Renal pelvis (tissue), 4 donors: ENCODE measurements around the gene SCN3A. TPM values are rescaled to one million over a fixed set of nuclear protein-coding genes. Genes with fewer than 3 reads are reported as not detected.

Experiments used
- DNase-seq: peaks from one replicate; pipeline ENCODE4 v3.0.0-alpha.2; 2013
- polyA plus RNA-seq, 3 donors: library from polyadenylated mRNA; unstranded; fragments of 120-200 nt; gene quantifications; one replicate each; pipeline ENCODE4 v1.2.1, GENCODE V29; 2013; ENCODE audit not compliant: insufficient read length in 3 of 3

Gene SCN3A
- polyA plus RNA-seq, 3 donors = 0.44 to 0.56 (median 0.48) TPM

DNA sequence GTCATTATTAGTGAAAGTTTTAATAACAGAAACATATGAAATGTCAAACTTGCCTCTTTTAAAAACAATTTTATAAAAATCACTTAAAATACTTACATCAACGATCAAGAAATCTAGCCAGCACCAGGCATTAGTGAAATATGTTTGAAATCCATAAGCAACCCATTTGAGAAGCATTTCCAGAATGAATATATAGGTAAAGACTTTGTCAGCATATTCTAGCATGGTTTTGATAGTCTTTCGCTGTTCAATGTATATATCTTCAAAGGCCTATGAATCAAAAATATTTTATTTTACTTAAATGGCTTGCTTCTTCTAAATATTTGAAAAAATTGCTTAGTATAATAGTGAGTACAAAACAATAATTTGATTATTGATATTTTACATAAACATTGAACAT lies 91.1 kb downstream of the SCN3A start:
- no peak for DNase-seq

- no peak for DNase-seq
These were observed 91.7 kb downstream of the SCN3A start for GRCh38 chr2:165112133-165112573.

DNA sequence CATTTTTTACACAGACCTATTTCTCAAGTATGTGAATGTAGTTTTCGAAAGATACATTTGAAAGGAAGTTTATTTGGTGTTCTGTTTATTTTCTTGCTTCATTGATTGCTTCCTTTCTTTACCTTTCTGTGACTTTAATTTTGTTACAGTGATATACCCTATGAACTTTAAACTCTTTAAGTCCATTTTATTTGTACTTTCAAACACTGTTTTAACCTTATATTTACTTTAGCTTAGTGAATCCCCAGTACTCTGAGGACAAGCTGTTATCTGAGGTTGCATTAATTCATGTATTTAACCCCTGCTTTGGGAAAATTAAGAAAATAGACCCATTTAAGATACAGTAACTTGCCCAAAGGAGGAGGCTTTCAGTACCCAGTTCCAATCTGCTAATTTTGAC lies 93.5 kb downstream of the SCN3A start:
- DNase-seq = no peak

DNA sequence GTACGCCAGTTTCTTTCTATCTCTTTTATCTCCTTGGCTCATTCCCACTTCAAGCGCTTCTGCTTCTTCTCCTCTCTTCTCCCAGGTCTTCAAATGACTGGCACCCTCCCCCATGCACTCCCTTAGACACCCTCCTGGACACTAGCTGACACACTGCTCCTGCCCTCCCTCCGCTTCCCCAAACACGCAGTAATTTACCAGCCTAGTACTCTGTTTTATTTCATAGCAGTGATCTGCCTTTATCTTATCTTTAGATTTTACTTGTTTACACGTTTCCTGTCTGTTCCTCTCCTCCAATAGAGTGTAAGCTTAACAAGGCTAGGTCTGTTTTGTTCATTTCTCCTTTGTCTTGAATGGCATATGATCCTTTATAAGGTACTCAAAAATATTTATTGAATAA lies 93.9 kb downstream of the SCN3A start:
- no peak for DNase-seq

- DNase-seq = no peak
These were observed 97.9 kb downstream of the SCN3A start for GRCh38 chr2:165105926-165106325.

DNA sequence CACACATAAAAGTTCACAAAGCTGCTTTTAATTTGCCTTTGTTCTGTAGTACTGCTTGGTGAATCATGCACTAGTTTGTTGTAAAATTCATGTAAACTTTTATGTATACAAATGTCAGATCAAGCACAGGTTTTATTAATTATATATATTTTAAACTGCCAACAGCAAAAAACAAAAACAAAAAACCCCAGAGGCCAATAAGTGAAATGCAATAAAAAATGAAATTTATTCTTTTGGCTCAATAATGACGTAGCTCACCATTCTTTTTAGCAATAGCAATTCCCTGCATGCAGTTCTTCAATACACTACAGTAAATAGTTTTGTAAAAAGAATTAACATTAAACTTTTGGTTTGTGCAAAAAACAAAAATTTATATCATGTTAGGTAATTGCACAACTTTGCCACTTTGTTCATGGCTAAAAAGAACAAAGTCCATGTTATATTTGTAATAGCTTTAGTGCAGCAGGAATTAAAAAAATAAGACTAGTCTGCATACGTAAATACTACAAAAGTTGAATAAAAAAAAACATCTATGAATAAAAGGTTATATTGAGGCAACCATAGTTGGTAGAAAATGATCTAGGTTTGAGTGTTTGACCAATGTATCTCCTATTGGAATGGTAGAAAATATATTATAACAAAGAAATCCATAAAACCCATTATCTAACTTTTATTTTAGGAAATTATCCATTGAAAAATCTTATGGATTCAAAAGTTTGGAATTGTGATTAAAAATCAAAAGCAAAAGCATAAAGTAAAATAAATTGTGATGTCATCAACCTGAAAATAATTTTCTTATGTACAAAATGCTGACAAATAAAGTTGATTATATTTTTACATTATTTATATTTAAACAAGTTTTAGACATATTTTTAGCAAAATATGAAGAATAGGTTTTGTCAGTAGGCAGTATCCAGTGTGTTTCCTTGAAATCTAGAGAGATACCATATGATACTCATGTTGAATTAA lies 115.6 kb downstream of the SCN3A start:
- DNase-seq = no peak

DNA sequence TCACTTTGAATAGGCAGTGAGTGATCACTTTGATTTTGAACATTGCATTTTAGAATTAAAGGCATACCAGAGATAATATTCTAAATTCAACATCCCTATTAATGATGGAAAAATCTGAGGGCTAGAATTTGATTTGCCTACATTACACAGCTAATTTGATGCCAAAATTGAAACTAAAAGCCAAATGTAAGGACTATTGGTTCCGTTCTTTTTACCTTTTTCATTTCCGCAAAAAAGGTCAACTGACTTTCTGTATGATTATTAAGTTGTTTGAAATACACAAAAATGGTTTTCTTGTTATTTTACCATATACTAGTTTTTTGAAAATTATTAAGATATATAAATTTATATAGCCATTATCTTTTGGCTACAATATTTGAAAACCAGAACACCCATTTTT lies 117.5 kb downstream of the SCN3A start:
- no peak for DNase-seq

DNA sequence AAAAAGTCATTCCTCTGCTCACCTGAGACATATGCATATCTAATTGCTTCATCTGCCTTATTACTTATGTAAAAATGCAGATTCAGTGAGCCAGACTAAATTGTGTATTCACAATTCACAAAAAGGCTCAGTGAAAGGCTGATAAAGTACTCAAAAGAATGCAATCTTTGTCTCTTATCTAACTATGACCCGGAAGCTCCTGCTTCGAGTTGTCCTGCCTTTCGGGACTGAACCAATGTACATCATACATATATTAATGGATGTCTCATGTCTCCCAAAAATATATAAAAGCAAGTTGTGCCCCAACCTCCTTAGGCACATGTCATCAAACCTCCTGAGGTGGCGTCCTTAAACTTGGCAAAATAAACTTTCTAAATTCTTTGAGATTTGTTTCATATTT lies 120.5 kb downstream of the SCN3A start:
- no peak for DNase-seq

DNA sequence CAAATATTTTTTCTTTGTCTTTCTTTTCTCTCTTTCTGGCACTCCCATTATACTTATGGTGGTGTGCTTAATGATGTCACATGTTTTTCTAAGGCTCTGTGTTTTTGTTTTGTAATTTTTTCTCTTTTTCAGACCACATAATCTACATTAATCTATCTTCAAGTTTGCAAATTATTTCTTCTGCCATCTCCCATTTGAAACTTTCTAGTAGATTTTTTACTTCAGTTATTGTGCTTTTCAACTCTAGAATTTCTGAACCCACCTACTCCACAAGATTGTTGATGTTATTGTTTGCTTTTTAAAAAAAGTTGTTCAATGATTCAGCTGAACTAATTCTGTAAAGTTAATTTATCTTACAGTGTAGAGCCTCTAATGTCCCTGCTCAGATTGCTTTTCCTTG lies 121.4 kb downstream of the SCN3A start:
- DNase-seq = no peak

GRCh38 chr2:165081276-165081675 lies 122.6 kb downstream of the SCN3A start:
- no peak for DNase-seq

GRCh38 chr2:165079432-165079831 lies 124.4 kb downstream of the SCN3A start:
- no peak for DNase-seq

DNA sequence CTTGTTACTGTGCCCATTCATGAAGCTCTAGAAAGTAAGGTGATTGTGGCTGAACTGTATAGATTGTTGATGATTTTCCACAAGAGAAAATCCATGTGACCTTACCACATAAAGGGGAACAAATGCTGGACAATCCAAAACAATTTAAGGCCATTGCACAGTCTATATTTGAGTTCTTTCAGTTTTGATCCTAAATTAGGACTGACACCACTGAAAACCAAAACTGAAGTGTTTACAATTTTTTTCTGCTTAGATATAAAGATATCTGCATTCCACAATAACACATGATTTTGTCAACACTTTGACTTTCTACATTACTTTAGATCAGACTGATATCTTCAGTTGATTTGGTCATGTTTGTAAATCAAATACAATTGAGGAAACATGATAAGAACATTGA lies 124.9 kb downstream of the SCN3A start:
- no peak for DNase-seq

GRCh38 chr2:165074884-165075283 lies 129.0 kb downstream of the SCN3A start:
- DNase-seq = no peak

GRCh38 chr2:165074323-165074722 lies 129.5 kb downstream of the SCN3A start:
- DNase-seq = no peak

GRCh38 chr2:165070076-165070475 lies 133.8 kb downstream of the SCN3A start:
- DNase-seq = no peak

- no peak for DNase-seq
These were observed 134.7 kb downstream of the SCN3A start for GRCh38 chr2:165069151-165069550.

DNA sequence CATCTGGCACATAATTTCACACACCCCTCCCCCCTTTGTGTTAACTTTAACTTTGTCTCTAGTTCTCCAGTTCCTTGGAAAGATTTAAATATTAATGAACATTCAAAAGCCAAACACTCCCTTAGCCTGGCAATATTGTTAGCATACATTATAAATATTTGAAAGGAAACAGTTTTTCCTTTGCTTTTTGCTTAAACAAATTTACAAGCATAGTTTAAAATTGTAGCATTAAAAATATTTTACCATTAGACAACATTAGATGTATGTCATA lies 135.4 kb downstream of the SCN3A start:
- no peak for DNase-seq

GRCh38 chr2:165067643-165068486 lies 136.0 kb downstream of the SCN3A start:
- DNase-seq = peak; percentile 76

GRCh38 chr2:165064743-165065142 lies 139.1 kb downstream of the SCN3A start:
- no peak for DNase-seq

DNA sequence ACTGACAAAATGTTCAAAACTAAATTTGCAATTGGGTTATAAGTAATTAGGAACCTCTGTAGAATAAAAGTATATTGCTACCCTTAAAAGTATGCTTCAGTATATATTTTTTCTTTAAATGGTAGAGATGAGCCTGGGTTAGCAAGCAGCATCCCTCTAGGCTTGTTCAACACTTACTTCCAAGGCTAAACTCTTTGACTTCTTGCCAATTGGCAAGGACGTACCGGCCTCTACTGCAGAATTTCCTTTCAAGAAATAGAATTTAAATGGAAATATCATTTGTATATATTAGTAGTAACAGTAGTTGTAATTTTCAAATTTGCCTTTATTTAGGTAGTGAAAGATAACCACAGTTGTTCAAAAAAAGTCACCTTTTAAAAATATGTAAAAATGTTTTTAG lies 143.4 kb downstream of the SCN3A start:
- DNase-seq = no peak

- DNase-seq = no peak
These were observed 145.2 kb downstream of the SCN3A start for GRCh38 chr2:165058476-165059265.

- DNase-seq = no peak
These were observed 145.9 kb downstream of the SCN3A start for GRCh38 chr2:165057931-165058330.
